Activated CD8-positive, alpha-beta T cell treated with anti-CD3 and anti-CD28 coated beads for 36 hours (primary cell): ENCODE results near the gene FCER1G. TPM values are rescaled to one million over a fixed set of nuclear protein-coding genes. Genes with fewer than 3 reads are reported as not detected.

Experiments
- ATAC-seq: fragments of 200-7000 bp; cut with Tn5 transposase; one replicate; pipeline ENCODE4 v1.10.0; 2021; ENCODE audit warnings: mild to moderate bottlenecking, moderate library complexity
- CTCF ChIA-PET: fragments of 350-600 bp; sonication (Branson Sonifier 250); formaldehyde crosslinking; loops from one replicate; lab custom pipeline; 2021; ENCODE audit warnings: antibody characterized with exemption; lab: Charles Lee
- POLR2A ChIA-PET: fragments of 350-600 bp; sonication (Branson Sonifier 250); formaldehyde crosslinking; loops from one replicate; lab custom pipeline; 2021; ENCODE audit warnings: antibody characterized with exemption; lab: Charles Lee
- DNase-seq: peaks from one replicate; pipeline ENCODE4 v3.0.0-alpha.2; 2020
- H3K27ac Mint-ChIP-seq: one replicate; pipeline ENCODE4 v1.8.0; 2021; ENCODE audit warnings: mild to moderate bottlenecking, mixed read lengths
- H3K27me3 Mint-ChIP-seq: one replicate; pipeline ENCODE4 v1.8.0; 2021; ENCODE audit warnings: mixed read lengths
- H3K36me3 Mint-ChIP-seq: one replicate; pipeline ENCODE4 v1.8.0; 2021; ENCODE audit warnings: low read depth, mixed read lengths
- H3K4me1 Mint-ChIP-seq: one replicate; pipeline ENCODE4 v1.8.0; 2021; ENCODE audit warnings: low read depth, mixed read lengths
- H3K4me3 Mint-ChIP-seq: one replicate; pipeline ENCODE4 v1.8.0; 2021; ENCODE audit warnings: mild to moderate bottlenecking, moderate library complexity, mixed read lengths
- H3K9me3 Mint-ChIP-seq: one replicate; pipeline ENCODE4 v1.8.0; 2021; ENCODE audit warnings: mixed read lengths
- CTCF ChIP-seq: fragments of 200-600 bp; IDR thresholded peaks from one replicate; pipeline ENCODE4 v1.8.0; 2022; ENCODE audit warnings: antibody characterized with exemption, mild to moderate bottlenecking
- intact Hi-C: fragments of 100-400 bp; cut with micrococcal nuclease; formaldehyde crosslinking; loops from one replicate; pipeline ENCODE4 v1.10.0; 2022
- microRNA-seq: library from miRNA; unstranded; fragments of <30 nt; microRNA quantifications from one replicate; pipeline ENCODE4 v1.2.0, GENCODE V29; 2022; ENCODE audit warnings: borderline microRNAs expressed, borderline replicate concordance
- total RNA-seq, 2 experiments: library from RNA; stranded (reverse); gene quantifications; one replicate each; pipeline ENCODE4 v1.2.3, GENCODE V29; 2021

Gene FCER1G
- total RNA-seq, 2 experiments from 2014 or later, result 0.60 to 0.81 TPM

- ChIA-PET CTCF (interaction anchor here (1.7 kb wide), 1 partner anchor 26 kb away, joined by 7 read pairs; no protein-coding TSS in a partner anchor), POLR2A (interaction anchor here (0.6 to 1.8 kb wide), 2 partner anchors 16 to 79 kb away, joined by 5 read pairs; no protein-coding TSS in a partner anchor)
- ATAC-seq (no peak), DNase-seq (no peak)
- intact Hi-C loops, result no loop called here
- H3K27ac Mint-ChIP-seq, result no peak overlapping the region
- no peaks in the 10 kb centered on the region for H3K36me3 Mint-ChIP-seq
- TF ChIP-seq CTCF, result no peak
- H3K4me3 Mint-ChIP-seq, result no peak overlapping the region
- H3K27me3 Mint-ChIP-seq, result peaks cover 20% of the 10 kb centered on the region
- no peaks in the 10 kb centered on the region for H3K4me1 Mint-ChIP-seq
- H3K9me3 Mint-ChIP-seq, result no peaks in the 10 kb centered on the region
Measured at GRCh38 chr1:161265305-161265704, 50.2 kb downstream of the FCER1G start.

GRCh38 chr1:161266202-161266601 lies 51.1 kb downstream of the FCER1G start:
- DNase-seq (no peak), ATAC-seq (no peak)
- POLR2A ChIA-PET, result interaction anchor here (0.6 kb wide), 1 partner anchor 78 kb away, joined by 5 read pairs; no protein-coding TSS in a partner anchor
- Mint-ChIP-seq H3K9me3 (no peaks in the 10 kb centered on the region), H3K4me1 (no peaks in the 10 kb centered on the region), H3K4me3 (no peak overlapping the region), H3K27ac (no peak overlapping the region), H3K36me3 (no peaks in the 10 kb centered on the region), H3K27me3 (peaks cover 15% of the 10 kb centered on the region)
- CTCF ChIA-PET, result interaction anchor here (1.3 to 1.7 kb wide), 2 partner anchors 25 to 116 kb away, joined by 3 to 7 read pairs; no protein-coding TSS in a partner anchor
- intact Hi-C loops, result no loop called here
- no peak for TF ChIP-seq CTCF

GRCh38 chr1:161266836-161267235 lies 51.7 kb downstream of the FCER1G start:
- no peak for ATAC-seq
- H3K4me3 Mint-ChIP-seq, result no peak overlapping the region
- ChIA-PET CTCF (interaction anchor here (1.3 to 1.7 kb wide), 2 partner anchors 24 to 115 kb away, joined by 3 to 7 read pairs; no protein-coding TSS in a partner anchor), POLR2A (no interaction called here)
- no peak for TF ChIP-seq CTCF
- no peaks in the 10 kb centered on the region for H3K36me3 Mint-ChIP-seq
- no peak overlapping the region for H3K27ac Mint-ChIP-seq
- H3K4me1 Mint-ChIP-seq, result no peaks in the 10 kb centered on the region
- no peak for DNase-seq
- H3K9me3 Mint-ChIP-seq, result no peaks in the 10 kb centered on the region
- peaks cover 10% of the 10 kb centered on the region for H3K27me3 Mint-ChIP-seq
- intact Hi-C loops, result no loop called here

- no peaks in the 10 kb centered on the region for H3K4me1 Mint-ChIP-seq
- ATAC-seq (no peak), DNase-seq (no peak)
- TF ChIP-seq CTCF, result no peak
- H3K9me3 Mint-ChIP-seq, result no peaks in the 10 kb centered on the region
- ChIA-PET CTCF (no interaction called here), POLR2A (no interaction called here)
- no peak overlapping the region for H3K27ac Mint-ChIP-seq
- intact Hi-C loops, result no loop called here
- no peak overlapping the region for H3K4me3 Mint-ChIP-seq
- H3K27me3 Mint-ChIP-seq, result peaks cover 10% of the 10 kb centered on the region
- H3K36me3 Mint-ChIP-seq, result no peaks in the 10 kb centered on the region
Measured at GRCh38 chr1:161267321-161267720, 52.2 kb downstream of the FCER1G start.

Small RNA genes within 50 kb of the gene (microRNA-seq; reads per million reads assigned to microRNA genes)
- 1.8 reads per million for gene MIR5187

Other genes with a start within 250 kb of the FCER1G start
- gene F11R, start 194.1 kb upstream of the FCER1G start, total RNA-seq, result 10 to 100 TPM; 19.0 to 20.9 TPM
- gene TSTD1, start 176.3 kb upstream of the FCER1G start, total RNA-seq, result 10 to 100 TPM; 70.8 to 78.7 TPM
- gene USF1, start 169.3 kb upstream of the FCER1G start, total RNA-seq, result 10 to 100 TPM; 50.0 to 52.1 TPM
- gene ARHGAP30, start 145.4 kb upstream of the FCER1G start, total RNA-seq, result 100 to 1,000 TPM; 174 to 175 TPM
- not detected for gene NECTIN4, start 125.7 kb upstream of the FCER1G start, total RNA-seq
- gene KLHDC9, start 116.9 kb upstream of the FCER1G start, total RNA-seq, result under 1 TPM in 1 of 2 experiments, not detected in 1; 0.43 TPM
- gene PFDN2, start 97.3 kb upstream of the FCER1G start, total RNA-seq, result 100 to 1,000 TPM; 137 to 144 TPM
- 10 to 100 TPM; 38.5 to 40.0 TPM for gene NIT1, start 97.2 kb upstream of the FCER1G start, total RNA-seq
- gene DEDD, start 82.6 kb upstream of the FCER1G start, total RNA-seq, result 10 to 100 TPM; 30.4 to 37.0 TPM
- gene UFC1, start 61.3 kb upstream of the FCER1G start, total RNA-seq, result 10 to 100 TPM; 81.2 to 84.1 TPM
- gene USP21, start 55.8 kb upstream of the FCER1G start, total RNA-seq, result 10 to 100 TPM; 24.4 to 26.7 TPM
- gene PPOX, start 48.9 kb upstream of the FCER1G start, total RNA-seq, result 10 to 100 TPM; 24.4 to 24.9 TPM
- 10 to 100 TPM; 39.9 to 40.8 TPM for gene B4GALT3, start 37.8 kb upstream of the FCER1G start, total RNA-seq
- gene ADAMTS4, start 16.2 kb upstream of the FCER1G start, total RNA-seq, result 1 to 10 TPM; 1.1 to 1.8 TPM
- 10 to 100 TPM; 85.9 to 97.1 TPM for gene NDUFS2, start 12.9 kb upstream of the FCER1G start, total RNA-seq
- gene APOA2, start 8.3 kb downstream of the FCER1G start, total RNA-seq, result not detected
- gene TOMM40L, start 10.8 kb downstream of the FCER1G start, total RNA-seq, result 10 to 100 TPM; 11.6 to 12.1 TPM
- gene NR1I3, start 22.9 kb downstream of the FCER1G start, total RNA-seq, result not detected
- gene PCP4L1, start 43.5 kb downstream of the FCER1G start, total RNA-seq, result under 1 TPM in 1 of 2 experiments, not detected in 1; 0.18 TPM
- 1 to 10 TPM; 2.8 to 3.3 TPM for gene MPZ, start 94.7 kb downstream of the FCER1G start, total RNA-seq
- gene SDHC, start 99.1 kb downstream of the FCER1G start, total RNA-seq, result 100 to 1,000 TPM; 160 to 175 TPM
- not detected for gene CFAP126, start 152.6 kb downstream of the FCER1G start, total RNA-seq